PFSK-1 (cell line): Measurements from ENCODE around the gene ROBO2.

ENCODE experiments used
- FOXP2 ChIP-seq: optimal IDR thresholded peaks from 2 replicates; pipeline ENCODE3; 2011; ENCODE audit warnings: borderline replicate concordance, control low read depth, inconsistent platforms; ENCODE audit not compliant: insufficient read depth; ENCODE audit errors: extremely low read length, extremely low read depth
- POLR2AphosphoS5 ChIP-seq: IDR thresholded peaks from 2 replicates; pipeline ENCODE4 v1.6.1; 2012; ENCODE audit warnings: low read depth, mild to moderate bottlenecking, control low read depth, low read length, moderate library complexity
- SIN3A ChIP-seq: IDR thresholded peaks from 2 replicates; pipeline ENCODE4 v1.6.1; 2012; ENCODE audit warnings: mild to moderate bottlenecking, low read length, moderate library complexity, borderline replicate concordance; ENCODE audit not compliant: insufficient read depth
- TAF1 ChIP-seq: IDR thresholded peaks from 2 replicates; pipeline ENCODE4 v1.6.1; 2012; ENCODE audit warnings: low read length, control low read depth, borderline replicate concordance; ENCODE audit not compliant: insufficient read depth
- TF ChIP-seq, protein P1 (sequence below), 2 experiments: IDR thresholded peaks; 2 replicates each; pipeline versions ENCODE4 v1.6.1 to v1.8.0; 2011 to 2012; ENCODE audit warnings: low read depth in 2 of 2, low read length in 2 of 2, control low read depth in 1 of 2, inconsistent platforms in 1 of 2, mild to moderate bottlenecking in 1 of 2, moderate library complexity in 1 of 2; ENCODE audit not compliant: insufficient read depth in 1 of 2

Gene ROBO2

GRCh38 chr3:77618686-77619085 lies 578.8 kb downstream of the ROBO2 start:
- TF ChIP-seq, protein P1, sequence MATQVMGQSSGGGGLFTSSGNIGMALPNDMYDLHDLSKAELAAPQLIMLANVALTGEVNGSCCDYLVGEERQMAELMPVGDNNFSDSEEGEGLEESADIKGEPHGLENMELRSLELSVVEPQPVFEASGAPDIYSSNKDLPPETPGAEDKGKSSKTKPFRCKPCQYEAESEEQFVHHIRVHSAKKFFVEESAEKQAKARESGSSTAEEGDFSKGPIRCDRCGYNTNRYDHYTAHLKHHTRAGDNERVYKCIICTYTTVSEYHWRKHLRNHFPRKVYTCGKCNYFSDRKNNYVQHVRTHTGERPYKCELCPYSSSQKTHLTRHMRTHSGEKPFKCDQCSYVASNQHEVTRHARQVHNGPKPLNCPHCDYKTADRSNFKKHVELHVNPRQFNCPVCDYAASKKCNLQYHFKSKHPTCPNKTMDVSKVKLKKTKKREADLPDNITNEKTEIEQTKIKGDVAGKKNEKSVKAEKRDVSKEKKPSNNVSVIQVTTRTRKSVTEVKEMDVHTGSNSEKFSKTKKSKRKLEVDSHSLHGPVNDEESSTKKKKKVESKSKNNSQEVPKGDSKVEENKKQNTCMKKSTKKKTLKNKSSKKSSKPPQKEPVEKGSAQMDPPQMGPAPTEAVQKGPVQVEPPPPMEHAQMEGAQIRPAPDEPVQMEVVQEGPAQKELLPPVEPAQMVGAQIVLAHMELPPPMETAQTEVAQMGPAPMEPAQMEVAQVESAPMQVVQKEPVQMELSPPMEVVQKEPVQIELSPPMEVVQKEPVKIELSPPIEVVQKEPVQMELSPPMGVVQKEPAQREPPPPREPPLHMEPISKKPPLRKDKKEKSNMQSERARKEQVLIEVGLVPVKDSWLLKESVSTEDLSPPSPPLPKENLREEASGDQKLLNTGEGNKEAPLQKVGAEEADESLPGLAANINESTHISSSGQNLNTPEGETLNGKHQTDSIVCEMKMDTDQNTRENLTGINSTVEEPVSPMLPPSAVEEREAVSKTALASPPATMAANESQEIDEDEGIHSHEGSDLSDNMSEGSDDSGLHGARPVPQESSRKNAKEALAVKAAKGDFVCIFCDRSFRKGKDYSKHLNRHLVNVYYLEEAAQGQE (IDR thresholded peaks at IDR 0.05; ENCODE audit: insufficient read depth in 1 of 2, low read depth in 2 of 2, low read length in 2 of 2), result no peak
- no peak for TF ChIP-seq POLR2AphosphoS5
- TF ChIP-seq SIN3A, result no peak
- TF ChIP-seq FOXP2, result no peak
- TF ChIP-seq TAF1, result no peak

DNA sequence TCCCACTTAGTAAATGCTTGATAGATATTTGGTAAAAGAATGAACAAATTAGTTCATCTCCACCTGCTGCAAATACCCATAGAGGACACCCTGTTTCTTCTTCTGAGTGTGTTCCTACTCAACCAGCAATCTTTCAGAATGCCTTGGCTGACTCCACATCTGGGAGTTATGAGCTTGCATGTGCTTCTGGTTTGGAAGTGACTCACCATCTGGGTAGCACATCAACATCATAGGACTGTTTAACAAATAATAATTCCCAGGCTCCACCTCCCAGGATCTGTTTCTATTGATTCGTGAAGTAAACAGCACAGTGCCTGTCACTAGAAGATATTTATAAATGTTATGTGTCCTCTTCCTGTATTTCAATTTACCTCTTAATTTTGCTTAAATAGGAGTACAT lies 580.1 kb downstream of the ROBO2 start:
- TF ChIP-seq TAF1 (no peak), SIN3A (no peak), FOXP2 (no peak), POLR2AphosphoS5 (no peak)
- TF ChIP-seq, protein P1 (IDR thresholded peaks at IDR 0.05; ENCODE audit: insufficient read depth in 1 of 2, low read depth in 2 of 2, low read length in 2 of 2), result no peak

DNA sequence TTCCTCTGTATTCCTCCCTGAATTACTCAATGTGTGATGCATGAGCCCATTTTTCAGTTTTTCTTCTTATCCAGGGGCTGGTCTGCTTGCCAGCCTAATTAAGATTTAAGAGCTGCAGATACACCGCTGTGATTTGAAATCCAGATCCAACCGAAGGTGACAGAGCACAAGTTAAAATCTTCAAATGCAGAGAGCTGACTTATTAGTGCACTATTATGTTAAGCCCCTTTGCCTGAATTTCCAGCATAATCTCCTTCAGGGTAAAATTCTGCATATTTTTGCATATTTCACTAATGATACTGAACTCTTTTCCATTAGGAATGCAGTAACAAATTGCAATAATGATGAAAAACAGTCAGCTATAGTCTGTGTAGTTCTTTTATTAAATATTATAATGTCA lies 583.6 kb downstream of the ROBO2 start:
- TF ChIP-seq TAF1, result no peak
- no peak for TF ChIP-seq FOXP2
- TF ChIP-seq POLR2AphosphoS5, result no peak
- TF ChIP-seq, protein P1 (IDR thresholded peaks at IDR 0.05; ENCODE audit: insufficient read depth in 1 of 2, low read depth in 2 of 2, low read length in 2 of 2), result no peak
- TF ChIP-seq SIN3A, result no peak

DNA sequence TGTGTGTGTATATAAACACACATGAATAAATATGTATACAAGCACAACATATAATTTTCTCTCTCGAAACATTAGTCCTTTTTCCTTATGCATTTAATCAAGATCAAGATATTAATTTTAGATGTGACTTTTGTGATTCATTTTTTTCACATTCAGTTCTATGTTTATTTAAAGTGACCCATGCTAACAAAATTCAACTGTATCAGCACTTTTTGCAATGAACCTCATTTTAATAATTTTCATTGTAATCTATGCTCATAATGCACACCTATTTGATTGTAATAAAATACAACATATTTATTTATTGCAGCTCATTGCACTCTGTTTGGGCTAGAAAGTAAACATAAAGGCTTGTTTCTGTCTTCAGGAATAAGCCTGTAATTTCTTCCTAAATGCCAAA lies 586.3 kb downstream of the ROBO2 start:
- no peak for TF ChIP-seq TAF1
- TF ChIP-seq SIN3A, result no peak
- TF ChIP-seq FOXP2, result no peak
- TF ChIP-seq, protein P1 (IDR thresholded peaks at IDR 0.05; ENCODE audit: insufficient read depth in 1 of 2, low read depth in 2 of 2, low read length in 2 of 2), result no peak
- TF ChIP-seq POLR2AphosphoS5, result no peak

DNA sequence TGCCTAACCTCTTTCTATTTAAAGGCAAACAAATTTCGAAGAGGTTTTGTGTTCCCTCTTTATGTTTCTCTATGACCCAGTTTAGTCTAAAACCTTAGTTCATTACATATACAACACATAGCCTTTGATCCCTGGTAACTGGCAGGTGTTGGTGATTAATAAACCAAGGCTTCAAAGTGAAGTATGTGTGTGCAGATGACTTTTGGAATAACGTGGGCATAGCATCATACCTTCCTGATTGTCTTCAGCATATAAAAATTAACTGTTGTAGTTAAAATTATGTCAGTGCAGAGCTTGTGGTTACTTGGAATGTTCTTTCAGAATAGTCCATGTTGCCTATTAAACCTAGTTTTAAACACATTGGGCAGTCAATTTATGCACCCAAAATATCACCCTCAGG lies 608.3 kb downstream of the ROBO2 start:
- TF ChIP-seq POLR2AphosphoS5, result no peak
- TF ChIP-seq SIN3A, result no peak
- TF ChIP-seq, protein P1 (IDR thresholded peaks at IDR 0.05; ENCODE audit: insufficient read depth in 1 of 2, low read depth in 2 of 2, low read length in 2 of 2), result no peak
- no peak for TF ChIP-seq FOXP2
- no peak for TF ChIP-seq TAF1
